ENCODE results near the gene AK3.

- TF ChIP-seq CTCF (IDR thresholded peaks at IDR 0.05; ENCODE audit: insufficient read depth, low read length) (no peak), POLR2AphosphoS5 (IDR thresholded peaks at IDR 0.05; ENCODE audit: low read depth) (no peak)
These were observed 19.1 kb upstream of the AK3 start for GRCh38 chr9:4760122-4760521.
